ENCODE results near the gene CDC42BPB.

Gene CDC42BPB

GRCh38 chr14:102957222-102957621 lies 100.1 kb downstream of the CDC42BPB start:
- DNase-seq: no peak

- no peak for DNase-seq
Observed at GRCh38 chr14:102955636-102956408, 101.5 kb downstream of the CDC42BPB start.

- DNase-seq: no peak
Observed at GRCh38 chr14:102954081-102954789, 103.1 kb downstream of the CDC42BPB start.

- DNase-seq: no peak
Observed at GRCh38 chr14:102953100-102953499, 104.2 kb downstream of the CDC42BPB start.

- DNase-seq: no peak
Observed at GRCh38 chr14:102952276-102952675, 105.1 kb downstream of the CDC42BPB start.

- no peak for DNase-seq
Observed at GRCh38 chr14:102951799-102952198, 105.5 kb downstream of the CDC42BPB start.

- no peak for DNase-seq
Observed at GRCh38 chr14:102951034-102951433, 106.3 kb downstream of the CDC42BPB start.

- no peak for DNase-seq
Observed at GRCh38 chr14:102949801-102950451, 107.4 kb downstream of the CDC42BPB start.

- DNase-seq: no peak
Observed at GRCh38 chr14:102949062-102949800, 108.1 kb downstream of the CDC42BPB start.

- no peak for DNase-seq
Observed at GRCh38 chr14:102948698-102949061, 108.7 kb downstream of the CDC42BPB start.

- DNase-seq: no peak
Observed at GRCh38 chr14:102947321-102948103, 109.8 kb downstream of the CDC42BPB start.

- DNase-seq: no peak
Observed at GRCh38 chr14:102945346-102946130, 111.8 kb downstream of the CDC42BPB start.

GRCh38 chr14:102944448-102945330 lies 112.7 kb downstream of the CDC42BPB start:
- DNase-seq: no peak

- no peak for DNase-seq
Observed at GRCh38 chr14:102943979-102944378, 113.4 kb downstream of the CDC42BPB start.

- no peak for DNase-seq
Observed at GRCh38 chr14:102943454-102943853, 113.9 kb downstream of the CDC42BPB start.

- no peak for DNase-seq
Observed at GRCh38 chr14:102942069-102942468, 115.3 kb downstream of the CDC42BPB start.

- DNase-seq: no peak
Observed at GRCh38 chr14:102941419-102942011, 115.8 kb downstream of the CDC42BPB start.

GRCh38 chr14:102940729-102941362 lies 116.5 kb downstream of the CDC42BPB start:
- no peak for DNase-seq

- no peak for DNase-seq
Observed at GRCh38 chr14:102939820-102940561, 117.4 kb downstream of the CDC42BPB start.

Measured in activated effector memory CD4-positive, alpha-beta T cell treated with anti-CD3 and anti-CD28 coated beads, Interleukin-2, amount 50 U/mL, for 16 hours (primary cell).